Natural killer cell (primary cell): ENCODE data around the gene SGF29. TPM values are rescaled to one million over a fixed set of nuclear protein-coding genes. Genes with fewer than 3 reads are reported as not detected.
A peak's percentile ranks its signal among the peaks of the same experiment; 100 is the strongest.
"Not testable (repeated sequence)": the region's sequence is repeated elsewhere in the genome, so short reads cannot be mapped to it uniquely, and the experiment has no call there.

Source experiments
- ATAC-seq, 3 donors: fragments of 150-1000 bp in 2 of 3; fragments of 200-7000 bp in 1 of 3; cut with Tn5 transposase; 1 replicate in 1 of 3; 2 replicates in 2 of 3; pipeline ENCODE4 v1.10.0; 2021; ENCODE audit warnings: mild to moderate bottlenecking in 2 of 3, moderate library complexity in 2 of 3
- DNase-seq, 2 donors: peaks; one replicate each; pipeline versions ENCODE4 v3.0.0 to v3.0.0-alpha.2; 2013 to 2021; ENCODE audit warnings: mixed read lengths in 1 of 2
- H3K27ac ChIP-seq: one replicate; pipeline ENCODE4 v1.5.1; 2013; ENCODE audit warnings: mild to moderate bottlenecking, low read length
- H3K27me3 ChIP-seq: one replicate; pipeline ENCODE4 v1.6.1; 2013; ENCODE audit warnings: low read length; ENCODE audit not compliant: control insufficient read depth, insufficient read depth
- H3K36me3 ChIP-seq: one replicate; pipeline ENCODE4 v1.6.1; 2013; ENCODE audit warnings: low read length; ENCODE audit not compliant: control insufficient read depth, insufficient read depth
- H3K4me1 ChIP-seq: one replicate; pipeline ENCODE4 v1.6.1; 2013; ENCODE audit warnings: low read length; ENCODE audit not compliant: control insufficient read depth, insufficient read depth
- H3K4me3 ChIP-seq: one replicate; pipeline ENCODE4 v1.5.1; 2013; ENCODE audit warnings: low read length
- H3K9me3 ChIP-seq: one replicate; pipeline ENCODE4 v1.6.1; 2013; ENCODE audit warnings: low read length; ENCODE audit not compliant: control insufficient read depth, insufficient read depth
- H3K27ac Mint-ChIP-seq, 2 donors: one replicate each; pipeline ENCODE4 v1.8.0; 2022; ENCODE audit warnings: mild to moderate bottlenecking in 2 of 2, mixed read lengths in 2 of 2, moderate library complexity in 1 of 2
- H3K27me3 Mint-ChIP-seq, 2 donors: one replicate each; pipeline ENCODE4 v1.8.0; 2022; ENCODE audit warnings: low read depth in 2 of 2, mixed read lengths in 2 of 2
- H3K36me3 Mint-ChIP-seq: one replicate; pipeline ENCODE4 v1.8.0; 2022; ENCODE audit warnings: mixed read lengths
- H3K4me1 Mint-ChIP-seq, 2 donors: one replicate each; pipeline ENCODE4 v1.8.0; 2022; ENCODE audit warnings: mixed read lengths in 2 of 2
- H3K4me3 Mint-ChIP-seq: one replicate; pipeline ENCODE4 v1.8.0; 2022; ENCODE audit warnings: mild to moderate bottlenecking, moderate library complexity, mixed read lengths
- H3K9me3 Mint-ChIP-seq, 2 donors: one replicate each; pipeline ENCODE4 v1.8.0; 2022; ENCODE audit warnings: mixed read lengths in 2 of 2
- WGBS: methylation state at CpG from one replicate; pipeline ENCODE4 v1.1.7; 2013; ENCODE audit warnings: missing lambda C conversion rate; ENCODE audit not compliant: insufficient coverage; 5-methylcytosine and 5-hydroxymethylcytosine counted together
- intact Hi-C: fragments of 100-400 bp; cut with micrococcal nuclease; formaldehyde crosslinking; loops from one replicate; pipeline ENCODE4 v1.14.2; 2022
- total RNA-seq, 4 donors: library from RNA; stranded (reverse); fragments of 120-200 nt in 1 of 4; gene quantifications; one replicate each; pipeline versions ENCODE4 v1.2.3 to v1.2.4, GENCODE V29; 2013 to 2022
- TF ChIP-seq, protein P1 (sequence below): fragments of 200-600 bp; IDR thresholded peaks from one replicate; pipeline ENCODE4 v1.8.0; 2022; ENCODE audit warnings: antibody characterized with exemption

Gene SGF29
- total RNA-seq, 3 donors from 2014 or later (not counting 1 experiment from before 2014, with no cell fraction given), result 31.6 to 45.1 (median 43.1) TPM

- Histone ChIP-seq H3K27me3 (no peaks in the 10 kb centered on the region), H3K4me3 (no peak overlapping the region), H3K4me1 (peaks cover 9% of the 10 kb centered on the region), H3K36me3 (peaks cover 19% of the 10 kb centered on the region), H3K9me3 (no peaks in the 10 kb centered on the region), H3K27ac (no peak overlapping the region)
- TF ChIP-seq, protein P1, sequence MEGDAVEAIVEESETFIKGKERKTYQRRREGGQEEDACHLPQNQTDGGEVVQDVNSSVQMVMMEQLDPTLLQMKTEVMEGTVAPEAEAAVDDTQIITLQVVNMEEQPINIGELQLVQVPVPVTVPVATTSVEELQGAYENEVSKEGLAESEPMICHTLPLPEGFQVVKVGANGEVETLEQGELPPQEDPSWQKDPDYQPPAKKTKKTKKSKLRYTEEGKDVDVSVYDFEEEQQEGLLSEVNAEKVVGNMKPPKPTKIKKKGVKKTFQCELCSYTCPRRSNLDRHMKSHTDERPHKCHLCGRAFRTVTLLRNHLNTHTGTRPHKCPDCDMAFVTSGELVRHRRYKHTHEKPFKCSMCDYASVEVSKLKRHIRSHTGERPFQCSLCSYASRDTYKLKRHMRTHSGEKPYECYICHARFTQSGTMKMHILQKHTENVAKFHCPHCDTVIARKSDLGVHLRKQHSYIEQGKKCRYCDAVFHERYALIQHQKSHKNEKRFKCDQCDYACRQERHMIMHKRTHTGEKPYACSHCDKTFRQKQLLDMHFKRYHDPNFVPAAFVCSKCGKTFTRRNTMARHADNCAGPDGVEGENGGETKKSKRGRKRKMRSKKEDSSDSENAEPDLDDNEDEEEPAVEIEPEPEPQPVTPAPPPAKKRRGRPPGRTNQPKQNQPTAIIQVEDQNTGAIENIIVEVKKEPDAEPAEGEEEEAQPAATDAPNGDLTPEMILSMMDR, result no peak
- intact Hi-C loops, result no loop called here
- no peak overlapping the region for H3K27ac Mint-ChIP-seq
- ATAC-seq (no peak), DNase-seq (no peak)
- no peaks in the 10 kb centered on the region for H3K36me3 Mint-ChIP-seq
- H3K4me1 Mint-ChIP-seq, result peaks cover 16 to 32% of the 10 kb centered on the region in 2 donors
- H3K4me3 Mint-ChIP-seq, result no peak overlapping the region
- no peaks in the 10 kb centered on the region for H3K27me3 Mint-ChIP-seq
- no peaks in the 10 kb centered on the region for H3K9me3 Mint-ChIP-seq
- WGBS, result 95% methylated on average over 2 of the region's 3 CpGs
These were observed 4.7 kb downstream of the SGF29 start for GRCh38 chr16:28558456-28558855.

DNA sequence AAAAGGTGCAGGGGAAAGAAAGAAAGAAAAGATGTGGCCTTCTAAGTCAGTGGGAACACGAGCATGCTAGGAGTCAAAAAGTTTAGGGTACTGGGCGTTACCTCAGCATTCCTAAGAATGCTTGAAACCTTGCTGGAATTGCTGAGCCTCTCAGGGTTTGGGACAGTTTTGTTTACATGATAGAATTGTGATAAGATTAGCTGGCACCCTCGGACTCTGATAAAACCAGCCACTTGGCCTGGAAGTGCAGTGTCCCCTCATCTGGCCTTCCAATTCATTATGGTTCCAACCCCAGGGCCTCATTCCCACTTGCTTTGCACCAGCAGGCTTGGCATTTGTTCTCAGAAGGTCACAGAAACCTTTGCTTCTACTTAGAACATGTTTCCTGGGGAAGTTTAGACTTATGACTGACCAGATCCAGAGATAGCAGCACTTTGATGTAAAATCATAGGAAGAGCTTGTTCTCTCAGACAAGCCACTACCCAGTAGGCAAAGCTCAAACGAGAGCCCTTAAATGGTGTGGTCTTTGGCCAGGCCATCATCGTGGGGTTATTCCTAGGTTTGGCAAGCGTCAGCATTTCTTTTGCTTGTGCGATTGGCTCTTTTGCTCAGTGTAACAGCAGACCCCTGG is 8.0 kb downstream of the SGF29 start:
- Histone ChIP-seq H3K4me1 (no peaks in the 10 kb centered on the region), H3K9me3 (peaks cover 3% of the 10 kb centered on the region), H3K27me3 (no peaks in the 10 kb centered on the region), H3K27ac (no peak overlapping the region), H3K4me3 (no peak overlapping the region), H3K36me3 (peaks cover 19% of the 10 kb centered on the region)
- DNase-seq, result no peak
- H3K9me3 Mint-ChIP-seq, result peaks cover 0 to 3% of the 10 kb centered on the region in 2 donors
- peaks cover 8 to 32% of the 10 kb centered on the region in 2 donors for H3K4me1 Mint-ChIP-seq
- 88% methylated on average over 7 of the region's 7 CpGs for WGBS
- H3K4me3 Mint-ChIP-seq, result no peak overlapping the region
- no peak for ATAC-seq
- H3K36me3 Mint-ChIP-seq, result no peaks in the 10 kb centered on the region
- no peak overlapping the region for H3K27ac Mint-ChIP-seq
- intact Hi-C loops, result no loop called here
- no peaks in the 10 kb centered on the region for H3K27me3 Mint-ChIP-seq
- TF ChIP-seq, protein P1, result no peak

GRCh38 chr16:28562199-28562598 is 8.5 kb downstream of the SGF29 start:
- no peak for DNase-seq
- 97% methylated on average over 4 of the region's 4 CpGs for WGBS
- Histone ChIP-seq H3K36me3 (peaks cover 17% of the 10 kb centered on the region), H3K27ac (no peak overlapping the region), H3K9me3 (peaks cover 7% of the 10 kb centered on the region), H3K4me3 (no peak overlapping the region), H3K27me3 (no peaks in the 10 kb centered on the region), H3K4me1 (no peaks in the 10 kb centered on the region)
- Mint-ChIP-seq H3K27ac (no peak overlapping the region), H3K36me3 (no peaks in the 10 kb centered on the region), H3K4me1 (peaks cover 8 to 32% of the 10 kb centered on the region in 2 donors), H3K4me3 (no peak overlapping the region), H3K27me3 (no peaks in the 10 kb centered on the region), H3K9me3 (peaks cover 0 to 3% of the 10 kb centered on the region in 2 donors)
- no peak for ATAC-seq
- TF ChIP-seq, protein P1, result no peak
- intact Hi-C loops, result no loop called here

DNA sequence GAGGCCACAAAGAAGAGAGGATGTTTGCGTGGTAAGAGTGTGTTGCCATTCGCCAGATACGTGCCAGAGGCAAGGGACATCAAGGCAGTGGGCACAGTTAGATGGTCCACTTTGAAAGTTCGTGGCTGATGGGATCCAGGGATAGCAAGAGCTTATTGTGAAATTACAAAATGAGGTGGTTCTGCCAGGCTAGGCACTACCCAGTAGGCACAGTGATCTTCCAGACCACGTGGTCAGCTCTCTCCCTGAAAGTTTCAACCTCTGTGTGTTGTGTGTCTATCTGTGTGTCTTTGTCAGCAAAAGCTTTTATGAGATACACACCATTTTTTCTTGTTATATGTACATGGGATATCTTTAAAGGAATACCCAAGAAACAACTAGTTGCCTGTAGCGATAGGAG is 9.5 kb downstream of the SGF29 start:
- H3K27ac Mint-ChIP-seq, result peak overlapping the region in 1 of 2 donors; percentile 15
- H3K9me3 ChIP-seq, result peaks cover 13% of the 10 kb centered on the region
- H3K27me3 Mint-ChIP-seq, result no peaks in the 10 kb centered on the region
- no peak overlapping the region for H3K4me3 Mint-ChIP-seq
- H3K4me3 ChIP-seq, result no peak overlapping the region
- H3K27me3 ChIP-seq, result no peaks in the 10 kb centered on the region
- H3K4me1 Mint-ChIP-seq, result peaks cover 8 to 34% of the 10 kb centered on the region in 2 donors
- ATAC-seq (no peak), DNase-seq (no peak)
- TF ChIP-seq, protein P1, result no peak
- no peak overlapping the region for H3K27ac ChIP-seq
- H3K9me3 Mint-ChIP-seq, result peaks cover 3 to 6% of the 10 kb centered on the region in 2 donors
- peaks cover 11% of the 10 kb centered on the region for H3K36me3 ChIP-seq
- intact Hi-C loops, result no loop called here
- no peaks in the 10 kb centered on the region for H3K4me1 ChIP-seq
- H3K36me3 Mint-ChIP-seq, result no peaks in the 10 kb centered on the region
- 84% methylated on average over 5 of the region's 6 CpGs for WGBS

GRCh38 chr16:28566233-28566925 is 12.7 kb downstream of the SGF29 start:
- H3K4me3 Mint-ChIP-seq, H3K36me3 Mint-ChIP-seq, intact Hi-C loops, H3K4me1 ChIP-seq, ATAC-seq, H3K27me3 Mint-ChIP-seq, H3K27me3 ChIP-seq, H3K27ac ChIP-seq, H3K27ac Mint-ChIP-seq, H3K9me3 Mint-ChIP-seq, H3K36me3 ChIP-seq, DNase-seq, H3K4me3 ChIP-seq: not testable (repeated sequence)
- WGBS, result 95% methylated on average over 4 of the region's 4 CpGs
- H3K9me3 ChIP-seq, result peaks cover 13% of the 10 kb centered on the region
- H3K4me1 Mint-ChIP-seq, result peaks cover 21 to 44% of the 10 kb centered on the region in 2 donors
